GM19395 (cell line): Measurements from ENCODE around the gene NKX6-2.
"Not testable (repeated sequence)": the region's sequence is repeated elsewhere in the genome, so short reads cannot be mapped to it uniquely, and the experiment has no call there.

ENCODE experiments used
- ATAC-seq: cut with Tn5 transposase; IDR thresholded peaks from one replicate; pipeline ENCODE4 v1.9.1; 2021; ENCODE audit warnings: mild to moderate bottlenecking, moderate library complexity; ENCODE audit not compliant: unreplicated experiment

The NKX6-2 gene

GRCh38 chr10:132799865-132800264, 13.9 kb upstream of the NKX6-2 start:
- ATAC-seq = no peak

- ATAC-seq = no peak
Measured at GRCh38 chr10:132798876-132799275, 12.9 kb upstream of the NKX6-2 start.

- no peak for ATAC-seq
Measured at GRCh38 chr10:132798403-132798802, 12.5 kb upstream of the NKX6-2 start.

- not testable (repeated sequence) for ATAC-seq
Measured at GRCh38 chr10:132797986-132798385, 12.0 kb upstream of the NKX6-2 start.

- ATAC-seq = no peak
Measured at GRCh38 chr10:132796846-132797245, 10.9 kb upstream of the NKX6-2 start.

GRCh38 chr10:132793871-132794849, 8.2 kb upstream of the NKX6-2 start:
- no peak for ATAC-seq

GRCh38 chr10:132793213-132793612, 7.3 kb upstream of the NKX6-2 start:
- ATAC-seq = no peak

GRCh38 chr10:132792796-132793195, 6.8 kb upstream of the NKX6-2 start:
- ATAC-seq = no peak

GRCh38 chr10:132792099-132792498, 6.2 kb upstream of the NKX6-2 start:
- not testable (repeated sequence) for ATAC-seq

GRCh38 chr10:132790934-132791829, 5.2 kb upstream of the NKX6-2 start:
- ATAC-seq = no peak

GRCh38 chr10:132790470-132790869, 4.5 kb upstream of the NKX6-2 start:
- no peak for ATAC-seq

GRCh38 chr10:132789659-132790148, 3.8 kb upstream of the NKX6-2 start:
- no peak for ATAC-seq

GRCh38 chr10:132788831-132789219, 2.9 kb upstream of the NKX6-2 start:
- no peak for ATAC-seq

GRCh38 chr10:132788180-132788830, 2.4 kb upstream of the NKX6-2 start:
- ATAC-seq = no peak

- ATAC-seq = no peak
Measured at GRCh38 chr10:132787495-132788179, 1.7 kb upstream of the NKX6-2 start.

GRCh38 chr10:132786884-132787494, 1.0 kb upstream of the NKX6-2 start:
- no peak for ATAC-seq

- no peak for ATAC-seq
Measured at GRCh38 chr10:132786476-132786883, 533 bp upstream of the NKX6-2 start.

- ATAC-seq = no peak
Measured at GRCh38 chr10:132784866-132785722, 853 bp downstream of the NKX6-2 start.
